Aorta (tissue), 5 donors: ENCODE data around the gene CTU1. TPM values are rescaled to one million over a fixed set of nuclear protein-coding genes. Genes with fewer than 3 reads are reported as not detected.

Source experiments
- ATAC-seq: fragments of 200-7000 bp; cut with Tn5 transposase; one replicate; pipeline ENCODE4 v1.9.1; 2022; ENCODE audit warnings: moderate library complexity; ENCODE audit not compliant: low FRiP score
- DNase-seq, 2 donors: peaks; one replicate each; pipeline ENCODE4 v3.0.0-alpha.2; 2020
- H3K27ac ChIP-seq, 2 donors: one replicate each; pipeline ENCODE4 v1.5.1; 2013; ENCODE audit warnings: low read length in 2 of 2, mild to moderate bottlenecking in 2 of 2, moderate library complexity in 2 of 2, control low read depth in 1 of 2, inconsistent platforms in 1 of 2, low read depth in 1 of 2
- H3K27me3 ChIP-seq, 2 donors: one replicate each; pipeline ENCODE4 v1.6.1; 2013; ENCODE audit warnings: control low read depth in 1 of 2, low read length in 1 of 2, mild to moderate bottlenecking in 1 of 2, moderate library complexity in 1 of 2; ENCODE audit not compliant: insufficient read depth in 2 of 2, control insufficient read depth in 1 of 2
- H3K36me3 ChIP-seq, 2 donors: one replicate each; pipeline ENCODE4 v1.6.1; 2013; ENCODE audit warnings: control low read depth in 1 of 2, low read length in 1 of 2, mild to moderate bottlenecking in 1 of 2; ENCODE audit not compliant: insufficient read depth in 2 of 2, control insufficient read depth in 1 of 2
- H3K4me1 ChIP-seq, 2 donors: one replicate each; pipeline ENCODE4 v1.6.1; 2013; ENCODE audit warnings: low read length in 2 of 2, control low read depth in 1 of 2, mild to moderate bottlenecking in 1 of 2, moderate library complexity in 1 of 2; ENCODE audit not compliant: insufficient read depth in 2 of 2, control insufficient read depth in 1 of 2
- H3K4me3 ChIP-seq, 2 donors: one replicate each; pipeline ENCODE4 v1.5.1; 2013; ENCODE audit warnings: low read length in 2 of 2, control low read depth in 1 of 2, mild to moderate bottlenecking in 1 of 2
- H3K9me3 ChIP-seq: one replicate; pipeline ENCODE4 v1.6.1; 2013; ENCODE audit warnings: mild to moderate bottlenecking, low read length; ENCODE audit not compliant: control insufficient read depth
- WGBS, 2 donors: extraction: QIAGEN DNeasy Blood & Tissue Kit; methylation state at CpG; one replicate each; pipeline ENCODE4 v1.1.7; 2013; 5-methylcytosine and 5-hydroxymethylcytosine counted together
- intact Hi-C, 2 donors: fragments of 100-400 bp; cut with DNase I; formaldehyde crosslinking; loops; one replicate each; pipeline versions ENCODE4 v1.14.2 to v1.15.0; 2022
- polyA plus RNA-seq, 2 donors: library from polyadenylated mRNA; stranded (reverse); fragments of 200-250 nt; gene quantifications; one replicate each; pipeline ENCODE4 v1.2.3, GENCODE V29; 2013
- total RNA-seq, 2 donors: library from RNA; stranded (reverse); fragmentation: NEBNext Ultra II Directional; extraction: Animal tissue kit (Norgen Biotek cat#: 25700); gene quantifications; one replicate each; pipeline ENCODE4 v1.2.1, GENCODE V29; 2021
- donor health status: healthy with polysubstance abuse.
- donor health status: Bipolar disorder and iron deficiency.
- donor health status: DM: no; HTN: no; CAD: no.
- donor health status: DM: no; HTN: no; CAD: no.
- donor health status: DM: yes; HTN: yes; CAD: no.

The CTU1 gene
- total and polyA plus RNA-seq, 4 donors = 1.1 to 5.4 (median 3.3) TPM

- no peaks in the 10 kb centered on the region for H3K4me1 ChIP-seq
- ATAC-seq = no peak
- H3K27me3 ChIP-seq = no peaks in the 10 kb centered on the region
- no peaks in the 10 kb centered on the region for H3K9me3 ChIP-seq
- 41 to 52% methylated on average over 6 of the region's 6 CpGs for WGBS, 2 donors
- intact Hi-C loops = no loop called here
- no peaks in the 10 kb centered on the region for H3K36me3 ChIP-seq
- no peak overlapping the region for H3K4me3 ChIP-seq
- no peak for DNase-seq
- no peak overlapping the region for H3K27ac ChIP-seq
Observed at GRCh38 chr19:51127032-51127431, 18.8 kb upstream of the CTU1 start.

GRCh38 chr19:51125421-51126075 lies 17.3 kb upstream of the CTU1 start:
- Histone ChIP-seq H3K4me3 (no peak overlapping the region), H3K27me3 (no peaks in the 10 kb centered on the region), H3K36me3 (no peaks in the 10 kb centered on the region), H3K4me1 (no peaks in the 10 kb centered on the region), H3K27ac (no peak overlapping the region), H3K9me3 (no peaks in the 10 kb centered on the region)
- ATAC-seq = no peak
- intact Hi-C loops = no loop called here
- no peak for DNase-seq
- 87% methylated on average over 16 of the region's 16 CpGs for WGBS, 2 donors

- Histone ChIP-seq H3K27ac (no peak within 1 kb of the TSS), H3K4me1 (no peaks in the 10 kb centered on the region), H3K36me3 (no peaks in the 10 kb centered on the region), H3K9me3 (no peaks in the 10 kb centered on the region), H3K27me3 (no peaks in the 10 kb centered on the region), H3K4me3 (no peak within 1 kb of the TSS)
- intact Hi-C loops = no loop called here
- DNase-seq = peak in 1 of 2 donors; percentile 88
- no peak for ATAC-seq
- WGBS, 2 donors = 52% methylated on average over 14 of the region's 14 CpGs
Observed at GRCh38 chr19:51124729-51125128, 16.5 kb upstream of the CTU1 start, which contains the start of gene SIGLEC9. Gene SIGLEC9, plus strand, starts transcription at chr19:51124906. Its CDS starts 69 bp downstream, at chr19:51124975.

GRCh38 chr19:51124216-51124615 lies 16.0 kb upstream of the CTU1 start:
- Histone ChIP-seq H3K4me3 (no peak overlapping the region), H3K4me1 (no peaks in the 10 kb centered on the region), H3K27me3 (no peaks in the 10 kb centered on the region), H3K9me3 (no peaks in the 10 kb centered on the region), H3K36me3 (no peaks in the 10 kb centered on the region), H3K27ac (no peak overlapping the region)
- intact Hi-C loops = no loop called here
- no peak for ATAC-seq
- DNase-seq = peak in 1 of 2 donors; percentile 19
- WGBS, 2 donors = 76 to 80% methylated on average over 9 of the region's 9 CpGs

GRCh38 chr19:51123802-51124201 lies 15.6 kb upstream of the CTU1 start:
- no peaks in the 10 kb centered on the region for H3K36me3 ChIP-seq
- no peaks in the 10 kb centered on the region for H3K4me1 ChIP-seq
- intact Hi-C loops = no loop called here
- ATAC-seq (no peak), DNase-seq (peak in 1 of 2 donors; percentile 54)
- 80 to 81% methylated on average over 9 of the region's 9 CpGs for WGBS, 2 donors
- H3K4me3 ChIP-seq = no peak overlapping the region
- H3K9me3 ChIP-seq = no peaks in the 10 kb centered on the region
- H3K27ac ChIP-seq = no peak overlapping the region
- H3K27me3 ChIP-seq = no peaks in the 10 kb centered on the region

GRCh38 chr19:51123381-51123800 lies 15.2 kb upstream of the CTU1 start:
- 71 to 73% methylated on average over 6 of the region's 6 CpGs for WGBS, 2 donors
- intact Hi-C loops = no loop called here
- H3K4me3 ChIP-seq = no peak overlapping the region
- ATAC-seq (no peak), DNase-seq (peak in 1 of 2 donors; percentile 61)
- H3K9me3 ChIP-seq = no peaks in the 10 kb centered on the region
- H3K27ac ChIP-seq = no peak overlapping the region
- H3K4me1 ChIP-seq = no peaks in the 10 kb centered on the region
- no peaks in the 10 kb centered on the region for H3K27me3 ChIP-seq
- H3K36me3 ChIP-seq = no peaks in the 10 kb centered on the region

GRCh38 chr19:51122112-51122981 lies 14.1 kb upstream of the CTU1 start:
- intact Hi-C loops = no loop called here

GRCh38 chr19:51121257-51121656 lies 13.0 kb upstream of the CTU1 start:
- H3K4me1 ChIP-seq = no peaks in the 10 kb centered on the region
- no peak for ATAC-seq
- H3K27ac ChIP-seq = no peak overlapping the region
- H3K27me3 ChIP-seq = no peaks in the 10 kb centered on the region
- H3K9me3 ChIP-seq = no peaks in the 10 kb centered on the region
- H3K4me3 ChIP-seq = no peak overlapping the region
- peak in 1 of 2 donors; percentile 50 for DNase-seq
- H3K36me3 ChIP-seq = no peaks in the 10 kb centered on the region
- 87 to 93% methylated on average over 8 of the region's 8 CpGs for WGBS, 2 donors
- intact Hi-C loops = no loop called here

More at GRCh38 chr19:51122112-51122981, 14.1 kb upstream of the CTU1 start:
- ATAC-seq (no peak), DNase-seq (peak in 1 of 2 donors; percentile 62)
- Histone ChIP-seq H3K27ac (no peak overlapping the region), H3K4me1 (no peaks in the 10 kb centered on the region), H3K36me3 (no peaks in the 10 kb centered on the region), H3K4me3 (no peak overlapping the region), H3K9me3 (no peaks in the 10 kb centered on the region), H3K27me3 (no peaks in the 10 kb centered on the region)
- 68% methylated on average over 22 of the region's 22 CpGs for WGBS, 2 donors
